GM12875 (cell line): Measurements from ENCODE around the gene RFNG.

Experiments used
- H3K4me3 ChIP-seq: one replicate; pipeline ENCODE4 v1.5.1; 2011; ENCODE audit warnings: low read depth, low read length, control low read depth
- CTCF ChIP-seq: IDR thresholded peaks from 2 replicates; pipeline ENCODE4 v1.5.1; 2011; ENCODE audit warnings: low read depth, mild to moderate bottlenecking, control low read depth, inconsistent platforms, low read length, moderate library complexity, borderline replicate concordance; ENCODE audit not compliant: insufficient read depth

RFNG gene

GRCh38 chr17:82058230-82058854 lies 6.7 kb upstream of the RFNG start:
- H3K4me3 ChIP-seq: no peak overlapping the region
- TF ChIP-seq CTCF: no peak

- no peak for TF ChIP-seq CTCF
- no peak overlapping the region for H3K4me3 ChIP-seq
Measured at GRCh38 chr17:82056729-82057621, 5.4 kb upstream of the RFNG start.

GRCh38 chr17:82055965-82056728 lies 4.5 kb upstream of the RFNG start:
- TF ChIP-seq CTCF: no peak
- no peak overlapping the region for H3K4me3 ChIP-seq

- no peak for TF ChIP-seq CTCF
- no peak overlapping the region for H3K4me3 ChIP-seq
Measured at GRCh38 chr17:82055023-82055964, 3.7 kb upstream of the RFNG start.

GRCh38 chr17:82054351-82055022 lies 2.9 kb upstream of the RFNG start:
- no peak for TF ChIP-seq CTCF
- no peak overlapping the region for H3K4me3 ChIP-seq
